SK-MEL-5 (cell line): ENCODE measurements around the gene PSAP. TPM values are rescaled to one million over a fixed set of nuclear protein-coding genes. Genes with fewer than 3 reads are reported as not detected.

Experiments used
- DNase-seq: peaks from one replicate; pipeline ENCODE4 v3.0.0-alpha.2; 2016; ENCODE audit warnings: low read depth, low spot score
- in situ Hi-C: cut with HindIII; loops from 2 replicates; pipeline ENCODE4 v1.10.0; 2016; ENCODE audit warnings: low sequenced_read_pairs, high pct_unique_total_duplicates, low pct_unique_long_range_greater_than_20kb
- total RNA-seq: library from RNA; depleted of rRNA; stranded (reverse); fragments of >200 nt; shearing (Covaris generic); gene quantifications from 2 replicates; pipeline ENCODE4 v1.2.3, GENCODE V29; 2014

PSAP gene
- total RNA-seq, 1 experiment from 2014 or later: 1,457 TPM

- DNase-seq: no peak
These were observed 32.3 kb downstream of the PSAP start for GRCh38 chr10:71818674-71819260.

GRCh38 chr10:71817831-71818655 lies 33.0 kb downstream of the PSAP start:
- in situ Hi-C loops: no loop called here
- no peak for DNase-seq

More at GRCh38 chr10:71818674-71819260, 32.3 kb downstream of the PSAP start:
- in situ Hi-C loops: no loop called here

DNA sequence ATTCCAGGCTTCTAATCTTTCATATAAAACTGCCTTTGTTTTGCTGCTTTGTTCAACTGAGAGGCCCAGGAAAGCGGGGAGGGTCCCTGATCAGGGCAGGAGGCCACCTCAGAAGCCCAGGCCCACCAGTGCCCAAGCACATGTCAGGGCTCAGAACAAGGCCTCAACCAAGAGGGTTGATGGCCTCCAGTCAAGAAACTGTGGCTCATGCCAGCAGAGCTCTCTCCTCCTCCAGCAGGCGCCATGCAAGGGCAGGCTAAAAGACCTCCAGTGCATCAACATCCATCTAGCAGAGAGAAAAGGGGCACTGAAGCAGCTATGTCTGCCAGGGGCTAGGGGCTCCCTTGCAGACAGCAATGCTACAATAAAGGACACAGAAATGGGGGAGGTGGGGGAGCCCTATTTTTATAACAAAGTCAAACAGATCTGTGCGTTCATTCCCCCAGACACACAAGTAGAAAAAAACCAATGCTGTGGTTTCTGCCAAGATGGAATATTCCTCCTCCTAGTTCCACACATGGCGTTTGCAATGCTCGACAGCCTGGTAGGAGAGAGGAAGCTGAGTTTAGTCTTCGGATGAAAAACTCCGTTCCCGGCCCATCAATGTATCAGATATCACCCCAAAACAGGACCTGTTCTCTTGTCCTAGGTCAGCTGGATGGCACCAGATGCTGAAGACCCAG lies 34.0 kb downstream of the PSAP start:
- no peak for DNase-seq
- in situ Hi-C loops: no loop called here

GRCh38 chr10:71816421-71816851 lies 34.6 kb downstream of the PSAP start:
- in situ Hi-C loops: no loop called here

DNA sequence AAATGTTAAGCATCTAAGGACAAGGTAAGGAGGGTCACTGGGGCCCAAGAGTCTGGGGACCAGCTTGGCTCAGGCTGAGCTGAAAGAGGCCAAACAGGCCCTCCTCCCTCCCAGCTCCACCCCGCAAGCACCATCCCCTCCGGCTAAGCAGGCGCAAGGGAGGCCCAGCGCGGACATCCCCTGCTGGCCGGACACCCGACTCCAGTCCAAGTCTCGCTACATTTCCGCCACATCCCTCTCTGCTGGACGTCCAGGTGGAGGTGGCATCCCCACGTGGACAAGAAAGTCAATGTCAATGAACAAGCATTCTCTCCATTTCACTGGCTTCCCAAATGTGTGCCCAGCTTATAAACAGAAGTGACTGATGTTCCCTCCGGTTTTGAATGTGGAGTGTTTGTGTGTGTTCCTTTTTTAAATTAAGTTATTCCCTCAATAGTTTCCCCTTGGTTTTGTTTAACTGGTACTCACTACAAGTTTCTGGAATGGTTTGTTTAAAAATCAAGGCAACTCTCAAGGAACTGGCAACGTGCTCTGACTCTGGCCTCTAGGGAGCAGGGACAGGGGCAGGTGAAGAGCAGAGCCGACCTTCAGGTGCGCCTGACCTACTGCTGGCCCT lies 35.4 kb downstream of the PSAP start:
- in situ Hi-C loops: no loop called here
- DNase-seq: no peak

More at GRCh38 chr10:71816421-71816851, 34.6 kb downstream of the PSAP start:
- no peak for DNase-seq

- DNase-seq: no peak
- in situ Hi-C loops: no loop called here
These were observed 36.1 kb downstream of the PSAP start for GRCh38 chr10:71814922-71815411.

DNA sequence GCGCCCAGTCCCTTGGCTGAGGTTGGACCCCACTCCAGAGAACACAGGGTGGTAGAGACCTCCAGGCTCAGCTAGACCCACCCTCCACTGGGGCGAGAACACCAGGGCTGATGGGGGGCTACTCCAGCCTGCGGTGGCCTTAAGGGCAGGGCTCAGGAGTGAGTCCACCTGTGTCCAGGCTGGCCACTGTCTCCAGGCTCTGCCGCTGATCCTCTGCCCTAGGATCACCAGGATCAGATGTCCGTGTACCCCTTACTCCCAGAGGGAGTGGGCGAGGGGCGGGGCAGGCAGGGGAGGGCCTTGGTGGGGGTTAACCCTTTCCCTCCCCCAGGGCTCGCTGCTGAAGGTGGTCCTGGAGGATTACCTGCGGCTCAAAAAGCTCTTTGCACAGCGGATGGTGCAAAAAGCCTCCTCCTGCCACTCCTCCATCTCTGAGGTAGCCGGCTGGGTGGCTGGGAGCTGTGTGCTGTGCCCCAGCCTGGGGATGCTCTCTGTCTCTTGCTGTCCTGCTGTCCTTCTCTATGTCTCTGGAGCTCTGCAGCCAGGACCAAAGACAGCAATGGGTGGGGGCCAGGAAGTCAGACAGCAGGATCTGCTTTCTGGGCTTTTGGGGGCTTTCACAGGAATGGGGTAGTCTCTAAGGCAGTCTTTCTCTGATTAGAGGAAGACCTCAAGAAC lies 38.0 kb downstream of the PSAP start:
- no peak for DNase-seq
- in situ Hi-C loops: no loop called here

GRCh38 chr10:71812016-71812912 lies 38.8 kb downstream of the PSAP start:
- DNase-seq: peak; percentile 49
- in situ Hi-C loops: no loop called here

- no peak for DNase-seq
- in situ Hi-C loops: no loop called here
These were observed 39.7 kb downstream of the PSAP start for GRCh38 chr10:71811351-71811750.

DNA sequence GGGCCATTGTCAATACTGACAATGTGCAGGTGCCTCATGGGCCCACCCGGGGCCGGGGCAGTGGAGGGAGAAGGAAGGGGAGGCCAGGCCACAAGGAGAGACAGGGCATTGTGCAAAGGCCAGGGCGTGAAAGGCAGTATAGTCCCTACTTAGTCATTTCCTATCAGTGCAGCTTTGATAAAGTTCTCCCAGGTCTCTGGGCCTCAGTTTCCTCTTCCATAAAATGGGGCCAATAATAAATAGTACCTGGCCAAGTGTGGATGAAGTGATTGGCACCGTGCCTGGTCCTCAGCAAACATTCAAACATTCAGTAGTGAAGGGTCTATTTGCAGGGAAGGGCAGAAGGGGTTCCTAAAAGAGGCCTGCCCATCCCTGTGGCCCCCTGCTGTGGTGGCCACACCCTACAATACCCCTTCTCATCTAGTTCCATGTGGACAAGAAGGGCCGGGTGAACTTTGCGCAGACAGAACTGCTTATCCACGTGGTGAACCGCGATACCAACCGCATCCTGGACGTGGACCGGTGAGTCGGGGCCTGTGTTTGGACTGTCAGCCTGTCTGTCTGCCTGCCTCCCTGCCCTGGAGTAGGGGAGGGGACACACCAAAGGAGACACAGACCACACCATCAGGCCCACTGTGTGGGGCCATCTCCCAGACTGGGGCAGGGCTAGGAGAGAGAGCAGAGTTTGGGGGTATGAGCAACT lies 40.9 kb downstream of the PSAP start:
- no peak for DNase-seq
- in situ Hi-C loops: no loop called here

- no peak for DNase-seq
- in situ Hi-C loops: no loop called here
These were observed 41.4 kb downstream of the PSAP start for GRCh38 chr10:71809628-71810027.

DNA sequence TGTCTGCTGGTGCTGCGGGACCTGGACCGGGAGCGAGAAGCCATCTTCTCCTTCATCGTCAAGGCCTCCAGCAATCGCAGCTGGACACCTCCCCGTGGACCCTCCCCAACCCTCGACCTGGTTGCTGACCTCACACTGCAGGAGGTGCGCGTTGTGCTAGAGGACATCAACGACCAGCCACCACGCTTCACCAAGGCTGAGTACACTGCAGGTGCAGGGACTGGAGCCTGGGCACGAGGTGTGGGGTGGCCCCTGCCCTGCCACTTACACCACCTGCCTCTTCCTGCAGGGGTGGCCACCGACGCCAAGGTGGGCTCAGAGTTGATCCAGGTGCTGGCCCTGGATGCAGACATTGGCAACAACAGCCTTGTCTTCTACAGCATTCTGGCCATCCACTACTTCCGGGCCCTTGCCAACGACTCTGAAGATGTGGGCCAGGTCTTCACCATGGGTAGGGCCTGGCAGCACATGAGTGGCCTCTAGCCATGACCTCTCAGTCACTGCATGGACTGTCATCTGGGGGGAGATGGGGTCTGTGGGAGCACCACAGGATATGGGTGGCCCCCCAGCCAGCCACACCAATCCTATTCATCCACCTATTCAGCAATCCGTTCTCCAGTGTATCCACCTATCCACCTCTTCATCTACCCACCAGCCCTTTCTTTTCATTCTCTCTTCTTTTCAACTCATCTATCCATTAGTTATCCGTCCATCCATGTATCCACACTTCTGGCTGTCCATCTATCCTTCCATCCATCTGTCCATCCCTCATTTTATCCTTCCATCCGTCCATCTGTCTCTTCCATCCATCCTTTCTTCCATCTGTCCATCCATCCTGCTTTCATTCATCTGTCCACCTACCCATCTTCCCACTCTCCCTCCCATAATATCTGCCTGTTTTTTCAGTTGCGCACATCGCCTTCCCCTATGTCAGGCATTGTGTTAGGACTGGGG lies 43.2 kb downstream of the PSAP start:
- in situ Hi-C loops: no loop called here

DNA sequence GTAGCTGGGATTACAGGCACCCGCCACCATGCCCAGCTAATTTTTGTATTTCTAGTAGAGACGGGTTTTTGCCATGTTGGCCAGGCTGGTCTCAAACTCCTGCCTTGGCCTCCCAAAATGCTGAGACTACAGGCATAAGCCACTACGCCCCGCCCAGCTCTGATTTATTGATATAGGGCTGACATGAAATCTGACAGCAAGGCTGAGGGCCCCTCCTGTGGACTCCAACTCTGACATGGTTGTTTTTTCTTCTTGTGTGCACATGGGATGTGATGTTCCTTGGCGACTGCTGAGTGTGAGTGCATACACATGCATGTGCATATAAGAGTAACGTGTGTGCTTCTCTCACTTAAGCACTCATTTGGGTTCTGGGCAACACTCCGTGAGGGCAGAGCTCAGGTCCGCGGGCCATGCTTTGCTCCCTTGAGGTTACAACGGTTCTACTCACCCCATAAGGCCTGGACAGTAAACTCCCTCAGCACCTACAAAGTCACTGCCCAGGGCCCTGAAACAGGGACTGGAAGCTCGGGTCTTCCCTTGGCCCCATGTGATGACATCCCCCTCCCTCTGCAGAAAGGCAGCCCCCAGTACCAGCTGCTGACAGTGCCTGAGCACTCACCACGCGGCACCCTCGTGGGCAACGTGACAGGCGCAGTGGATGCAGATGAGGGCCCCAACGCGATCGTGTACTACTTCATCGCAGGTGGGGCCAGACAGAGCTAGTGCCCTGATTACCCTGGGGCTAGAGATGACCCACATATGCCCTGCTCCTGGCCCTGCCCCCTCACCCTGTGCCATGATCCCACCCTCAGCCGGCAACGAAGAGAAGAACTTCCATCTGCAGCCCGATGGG lies 44.1 kb downstream of the PSAP start:
- in situ Hi-C loops: no loop called here
- DNase-seq: no peak

More for the DNA sequence above, 43.2 kb downstream of the PSAP start:
- no peak for DNase-seq
